Endometrial microvascular endothelial cells (primary cell): ENCODE results near the gene ZMYND8. TPM values are rescaled to one million over a fixed set of nuclear protein-coding genes. Genes with fewer than 3 reads are reported as not detected.
"Not testable (repeated sequence)": the region's sequence is repeated elsewhere in the genome, so short reads cannot be mapped to it uniquely, and the experiment has no call there.

Source experiments
- in situ Hi-C: cut with HindIII; loops from 2 replicates; pipeline ENCODE4 v1.10.0; 2017; ENCODE audit warnings: low sequenced_read_pairs, low pct_unique_long_range_greater_than_20kb; ENCODE audit errors: inconsistent ontology term
- total RNA-seq: library from RNA; depleted of rRNA; stranded (reverse); fragments of >200 nt; gene quantifications from one replicate; pipeline ENCODE4 v1.2.3, GENCODE V29; 2015; ENCODE audit errors: inconsistent ontology term

ZMYND8 gene
- total RNA-seq, 1 donor from 2014 or later = 22.4 TPM

- in situ Hi-C loops = no loop called here
These were observed 92.9 kb downstream of the ZMYND8 start for GRCh38 chr20:47263465-47264084.

- in situ Hi-C loops = no loop called here
These were observed 93.4 kb downstream of the ZMYND8 start for GRCh38 chr20:47263080-47263464.

- in situ Hi-C loops = no loop called here
These were observed 94.0 kb downstream of the ZMYND8 start for GRCh38 chr20:47262365-47263013.

GRCh38 chr20:47262008-47262364, 94.5 kb downstream of the ZMYND8 start:
- in situ Hi-C loops = no loop called here

DNA sequence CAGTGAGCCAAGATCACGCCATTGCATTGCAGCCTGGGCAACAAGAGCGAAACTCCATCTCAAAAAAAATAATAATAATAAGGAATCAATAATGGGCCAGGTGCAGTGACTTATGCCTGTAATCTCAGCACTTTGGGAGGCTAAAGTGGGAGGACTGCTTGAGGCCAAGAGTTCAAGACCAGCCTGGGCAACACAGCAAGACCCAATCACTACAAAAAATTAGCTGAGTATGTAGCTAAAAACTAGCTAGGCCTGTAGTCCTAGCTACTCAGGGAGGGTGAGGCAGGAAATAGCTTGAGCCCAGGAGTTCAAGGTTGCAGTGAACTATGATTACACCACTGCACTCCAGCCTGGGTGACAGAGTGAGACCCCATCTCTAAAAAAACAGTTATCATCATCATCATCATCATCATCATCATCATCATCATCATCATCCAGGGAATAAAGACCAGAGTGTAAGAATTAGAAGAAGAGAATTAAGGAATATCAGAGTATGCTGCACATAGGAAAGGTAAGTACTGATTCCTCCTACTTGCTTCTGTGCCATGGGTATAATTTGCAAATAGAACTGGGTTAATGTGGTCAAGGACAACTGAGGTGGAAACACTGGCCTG, 95.2 kb downstream of the ZMYND8 start:
- in situ Hi-C loops = not testable (repeated sequence)

DNA sequence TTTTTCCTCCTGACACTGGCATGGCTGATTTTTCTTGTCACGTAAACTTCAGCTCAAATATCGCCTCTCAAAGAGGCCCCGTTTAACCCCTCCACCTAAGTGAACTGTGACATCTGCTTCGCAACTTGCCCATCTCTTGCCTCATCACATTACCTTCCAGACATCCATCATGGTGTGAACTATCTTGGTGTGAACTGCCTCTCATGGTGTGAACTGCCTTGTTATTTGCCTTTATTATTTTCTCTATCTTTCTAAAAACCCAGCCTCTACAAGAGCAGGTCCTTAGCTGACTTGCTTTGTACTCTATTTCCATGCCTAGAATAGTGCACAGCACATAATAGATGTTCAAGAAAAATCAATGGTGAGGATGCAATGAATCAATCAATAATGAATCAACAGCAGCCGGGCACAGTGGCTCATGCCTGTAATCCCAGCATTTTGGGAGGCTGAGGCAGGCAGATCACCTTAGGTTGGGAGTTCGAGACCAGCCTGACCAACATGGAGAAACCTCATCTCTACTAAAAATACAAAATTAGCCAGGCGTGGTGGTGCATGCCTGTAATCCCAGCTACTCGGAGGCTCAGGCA, 95.9 kb downstream of the ZMYND8 start:
- in situ Hi-C loops = not testable (repeated sequence)

DNA sequence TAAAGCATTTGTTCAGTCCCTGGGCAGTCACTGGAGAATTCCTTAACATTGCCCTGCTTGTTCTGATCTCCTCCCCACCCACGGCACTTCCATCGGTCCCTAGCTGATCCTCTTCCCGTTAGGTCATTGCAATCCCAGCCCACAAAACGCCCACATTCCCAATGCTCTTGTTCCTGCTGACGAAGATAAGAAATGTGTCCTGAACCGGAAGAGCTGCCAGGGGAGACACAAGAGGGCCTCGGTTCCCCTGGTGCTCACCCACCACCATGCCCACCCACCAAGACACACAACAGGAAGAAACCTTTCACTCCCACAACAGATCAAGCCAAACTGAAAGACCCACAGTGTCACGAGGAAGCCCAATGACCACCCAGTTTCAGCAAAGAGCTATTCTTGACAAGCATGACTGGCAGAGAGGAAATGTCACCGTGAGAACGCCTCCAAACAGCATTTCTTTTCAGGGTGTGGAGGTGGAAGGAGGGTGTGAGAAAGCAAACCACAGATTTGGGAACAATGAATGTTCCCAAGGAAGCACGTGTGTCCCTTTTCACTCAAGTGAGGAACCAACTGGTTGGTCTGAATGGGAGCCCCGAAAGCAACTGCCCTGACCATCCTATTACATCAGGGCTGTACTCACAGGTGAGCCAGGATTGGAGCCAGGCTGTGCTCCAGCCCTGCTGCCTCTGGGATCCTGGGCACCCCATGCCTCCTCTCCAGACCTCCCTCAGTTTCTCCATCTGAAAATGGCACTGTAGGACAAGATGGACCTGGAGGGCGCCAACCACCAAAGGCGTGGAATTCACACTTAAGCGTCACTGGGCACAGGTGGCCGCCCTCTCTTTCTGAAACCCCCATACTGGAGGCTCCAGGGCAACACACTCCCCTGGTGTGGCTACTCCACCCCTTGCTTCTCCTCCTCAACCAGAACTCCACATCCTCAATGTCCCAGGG, 97.5 kb downstream of the ZMYND8 start:
- in situ Hi-C loops = no loop called here

DNA sequence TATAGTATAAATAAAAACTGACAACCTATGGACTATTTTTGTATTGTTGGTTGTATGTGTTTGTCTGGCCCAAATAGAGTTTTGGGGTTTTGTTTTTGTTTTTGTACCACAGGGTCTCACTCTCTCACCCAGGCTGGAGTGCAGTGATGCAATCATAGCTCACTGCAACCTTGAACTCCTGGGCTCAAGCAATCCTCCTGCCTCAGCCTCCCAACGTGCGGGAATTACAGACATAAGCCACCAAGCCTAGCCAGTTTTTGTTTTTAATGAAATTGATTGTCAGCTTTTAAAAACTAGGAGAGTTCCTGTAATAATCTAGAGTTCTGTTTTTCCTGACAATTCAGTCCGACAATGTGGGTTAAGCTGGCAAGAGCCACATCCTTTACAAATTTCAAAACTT, 98.7 kb downstream of the ZMYND8 start:
- in situ Hi-C loops = no loop called here

DNA sequence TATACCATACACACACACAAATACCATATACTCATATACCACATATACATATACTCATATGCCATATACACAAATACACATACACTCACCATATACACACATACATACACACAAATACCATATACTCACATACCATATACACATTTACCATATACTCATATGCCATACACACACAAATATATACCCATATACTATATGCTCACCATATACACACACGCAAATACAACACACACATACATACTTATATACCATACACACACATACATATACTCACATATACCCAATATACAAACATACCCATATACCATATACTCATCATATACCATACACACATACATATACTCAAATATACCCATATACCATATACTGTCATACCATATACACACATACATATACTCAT, 99.2 kb downstream of the ZMYND8 start:
- in situ Hi-C loops = no loop called here

DNA sequence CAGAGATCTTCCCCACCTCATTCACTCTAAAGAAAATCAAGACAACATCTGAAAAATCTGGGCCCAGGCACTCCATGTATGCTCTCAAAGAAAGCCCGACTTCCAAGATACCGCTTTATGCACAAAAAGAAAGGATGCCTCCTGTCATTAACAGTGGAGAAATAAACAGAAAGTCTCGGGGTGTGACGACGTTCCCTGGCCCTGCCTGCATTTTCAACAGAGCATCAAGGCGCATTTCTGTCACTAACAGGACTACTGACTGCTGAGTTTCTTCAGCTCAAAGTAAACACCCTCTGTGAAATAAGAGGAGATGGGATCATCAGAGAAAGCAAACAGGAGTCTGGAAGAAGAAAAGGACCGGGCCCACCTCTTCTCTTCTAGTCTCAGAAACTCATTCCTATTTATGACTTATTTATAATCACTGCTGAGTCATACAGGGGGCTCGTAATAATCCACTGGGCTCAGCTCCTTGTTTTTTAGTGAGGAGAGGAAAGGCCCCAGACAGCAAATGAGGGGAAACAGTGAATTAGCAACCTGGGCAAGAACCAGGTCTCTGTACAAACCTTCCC, 99.7 kb downstream of the ZMYND8 start:
- in situ Hi-C loops = no loop called here

GRCh38 chr20:47253872-47254271, 102.6 kb downstream of the ZMYND8 start:
- in situ Hi-C loops = no loop called here

DNA sequence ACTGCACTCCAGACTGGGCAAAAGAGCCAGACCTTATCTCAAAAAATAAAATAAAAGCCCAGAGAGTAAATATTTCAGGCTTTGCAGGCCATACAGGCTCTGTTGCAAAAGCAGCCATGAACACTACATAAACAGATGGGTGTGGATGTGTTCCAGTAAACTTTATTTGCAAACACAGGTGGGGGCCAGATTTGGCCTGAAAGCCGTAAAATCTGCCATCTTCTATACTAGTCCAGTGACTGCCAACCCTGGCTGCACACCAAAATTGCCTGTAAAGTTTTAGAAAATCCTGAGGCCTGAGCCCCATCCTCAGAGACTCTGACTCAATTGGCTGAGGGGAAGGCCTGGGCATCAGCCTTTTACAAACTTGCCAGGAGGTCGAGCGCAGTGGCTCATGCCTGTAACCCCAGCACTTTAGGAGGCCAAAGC, 103.6 kb downstream of the ZMYND8 start:
- in situ Hi-C loops = no loop called here

- in situ Hi-C loops = no loop called here
These were observed 105.1 kb downstream of the ZMYND8 start for GRCh38 chr20:47251154-47252020.

DNA sequence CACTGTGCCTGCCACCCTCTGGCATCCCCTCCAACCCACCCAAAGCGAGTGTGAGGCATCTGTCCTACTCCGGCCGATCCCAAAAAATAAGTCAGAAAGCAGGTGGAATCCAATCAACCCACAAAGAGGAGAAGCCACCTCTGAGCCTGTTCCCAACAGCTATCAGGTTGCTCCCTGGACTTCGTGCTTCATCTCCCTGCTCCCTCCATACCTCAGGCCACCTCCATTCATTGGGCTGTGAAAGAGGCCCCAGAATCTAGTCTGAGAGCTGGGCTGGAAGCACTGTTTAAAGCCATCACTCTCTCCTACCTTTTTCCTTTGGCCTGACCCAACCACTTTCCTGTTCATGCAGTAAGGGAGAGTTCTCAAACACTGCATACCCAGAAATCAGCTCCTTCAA, 106.1 kb downstream of the ZMYND8 start:
- in situ Hi-C loops = no loop called here

- in situ Hi-C loops = no loop called here
These were observed 106.6 kb downstream of the ZMYND8 start for GRCh38 chr20:47249913-47250312.

DNA sequence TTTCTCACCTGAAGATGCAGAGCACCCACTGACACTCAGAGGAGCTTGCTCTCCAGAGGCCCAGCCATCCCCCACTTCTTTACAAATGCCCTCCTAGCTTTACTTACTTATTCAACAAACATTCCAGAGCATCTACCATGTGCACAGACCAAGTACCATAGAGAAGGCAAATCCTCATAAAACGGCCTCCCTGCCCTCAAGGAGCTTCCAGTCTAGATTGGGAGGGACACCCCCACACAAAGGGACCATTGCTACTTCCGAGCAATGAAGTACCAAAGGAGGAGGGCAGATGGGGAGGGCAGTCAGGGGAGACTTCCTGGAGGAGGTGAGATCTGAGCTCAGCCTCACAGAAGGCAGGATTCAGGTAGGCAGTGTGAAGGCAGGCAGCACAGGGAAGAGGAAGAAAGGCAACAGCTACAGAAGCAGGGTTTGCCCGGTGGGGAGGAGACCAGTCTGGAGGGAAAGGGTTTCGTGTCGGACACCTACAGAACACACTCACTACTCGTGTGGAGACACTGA, 108.0 kb downstream of the ZMYND8 start:
- in situ Hi-C loops = no loop called here

DNA sequence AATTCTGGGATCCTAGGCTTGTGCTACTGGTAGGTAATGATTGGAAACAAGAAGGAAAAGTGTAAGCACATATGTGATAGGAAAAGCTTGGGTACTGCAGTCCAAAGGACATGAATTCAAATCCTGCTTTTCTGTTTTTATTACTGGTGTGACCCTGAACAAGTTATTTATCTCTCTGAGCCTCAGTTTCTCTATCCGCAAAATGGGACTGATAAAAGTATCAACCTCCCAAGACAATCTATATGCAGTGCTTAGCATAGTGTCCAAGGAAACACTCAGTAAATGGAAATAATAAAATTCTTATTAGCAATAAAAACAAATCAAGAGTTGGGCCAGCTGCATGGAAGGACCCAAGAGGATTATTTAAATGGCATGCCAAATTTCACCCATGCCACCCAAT, 108.5 kb downstream of the ZMYND8 start:
- in situ Hi-C loops = no loop called here
